Subcutaneous adipose tissue (tissue), 4 donors: ENCODE data around the gene TMEM238. TPM values are rescaled to one million over a fixed set of nuclear protein-coding genes. Genes with fewer than 3 reads are reported as not detected.

Experiments used
- CTCF ChIP-seq: fragments of 450-650 bp; IDR thresholded peaks from one replicate; pipeline ENCODE4 v1.5.1; 2016; ENCODE audit warnings: low read depth, mild to moderate bottlenecking, control low read depth, antibody characterized with exemption, moderate library complexity
- total RNA-seq, 4 donors: library from RNA; depleted of rRNA; stranded (reverse); fragments of >200 nt; gene quantifications; one replicate each; pipeline ENCODE4 v1.1.0, GENCODE V29; 2016

TMEM238 gene
- total RNA-seq, 4 donors from 2014 or later, result 0.44 to 2.8 TPM; not detected in 2

GRCh38 chr19:55372316-55373081 lies 11.6 kb downstream of the TMEM238 start:
- TF ChIP-seq CTCF, result no peak

- no peak for TF ChIP-seq CTCF
These were observed 13.6 kb downstream of the TMEM238 start, which contains the start of gene IL11 for GRCh38 chr19:55370305-55370988. Gene IL11, minus strand, starts transcription at chr19:55370463. Its CDS starts 153 bp downstream, at chr19:55370310.

GRCh38 chr19:55369653-55370304 lies 14.3 kb downstream of the TMEM238 start:
- TF ChIP-seq CTCF, result no peak

- TF ChIP-seq CTCF, result no peak
These were observed 15.2 kb downstream of the TMEM238 start for GRCh38 chr19:55368701-55369563.

- no peak for TF ChIP-seq CTCF
These were observed 16.0 kb downstream of the TMEM238 start for GRCh38 chr19:55368106-55368505.

GRCh38 chr19:55366790-55367189 lies 17.3 kb downstream of the TMEM238 start:
- TF ChIP-seq CTCF, result no peak
